ENCODE data around the gene BPIFB6.

Gene BPIFB6

DNA sequence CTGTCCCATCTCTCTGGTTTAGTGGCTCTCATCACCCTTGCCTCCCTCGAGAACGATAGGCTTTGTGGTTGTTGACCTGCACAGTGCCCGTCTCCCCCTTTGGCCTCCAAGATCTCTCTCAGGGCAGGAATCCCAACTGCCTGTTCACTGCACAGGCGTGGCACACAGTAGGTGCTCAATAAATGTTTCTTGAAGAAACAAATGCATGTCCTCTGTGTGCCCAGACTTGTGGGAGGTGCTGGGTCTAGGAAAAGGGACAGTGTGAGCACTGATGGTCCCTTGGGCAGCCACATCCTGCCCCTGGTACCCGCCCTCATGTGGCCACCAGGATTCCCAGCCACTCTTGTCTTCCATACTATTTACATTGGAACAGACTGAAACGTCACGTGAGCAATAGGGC is 2.6 kb upstream of the BPIFB6 start:
- TF ChIP-seq ZNF274 (IDR thresholded peaks at IDR 0.05; ENCODE audit: low read depth, low read length): no peak
- TF ChIP-seq SUZ12 (IDR thresholded peaks at IDR 0.05; ENCODE audit: extremely low read depth, insufficient read depth, insufficient read length): no peak
- no peak for TF ChIP-seq YY1 (IDR thresholded peaks at IDR 0.05; ENCODE audit: insufficient read depth, insufficient read length)

GRCh38 chr20:33030076-33030475 is 1.4 kb upstream of the BPIFB6 start:
- H3K36me3 ChIP-seq (ENCODE audit: insufficient read depth, insufficient read length, low read length): no peaks in the 10 kb centered on the region
- no peak for DNase-seq (ENCODE audit: low read depth, low spot score)
- no peaks in the 10 kb centered on the region for H3K9me3 ChIP-seq (ENCODE audit: insufficient read depth, low read length)
- H3K4me1 ChIP-seq (ENCODE audit: insufficient read depth, insufficient read length): peaks cover 2% of the 10 kb centered on the region
- H3K27me3 ChIP-seq (ENCODE audit: insufficient read depth, insufficient read length): no peaks in the 10 kb centered on the region
- H3K9ac ChIP-seq (ENCODE audit: insufficient read length, low read depth): no peak overlapping the region
- H3K4me3 ChIP-seq (ENCODE audit: insufficient read length, low read depth): no peak overlapping the region
- TF ChIP-seq SUZ12 (IDR thresholded peaks at IDR 0.05; ENCODE audit: extremely low read depth, insufficient read depth, insufficient read length) (no peak), YY1 (IDR thresholded peaks at IDR 0.05; ENCODE audit: insufficient read depth, insufficient read length) (no peak), ZNF274 (IDR thresholded peaks at IDR 0.05; ENCODE audit: low read depth, low read length) (no peak)

More for the DNA sequence above, 2.6 kb upstream of the BPIFB6 start:
- H3K4me3 ChIP-seq (ENCODE audit: insufficient read length, low read depth): no peak overlapping the region
- no peaks in the 10 kb centered on the region for H3K27me3 ChIP-seq (ENCODE audit: insufficient read depth, insufficient read length)
- no peaks in the 10 kb centered on the region for H3K9me3 ChIP-seq (ENCODE audit: insufficient read depth, low read length)
- no peak for DNase-seq (ENCODE audit: low read depth, low spot score)
- H3K4me1 ChIP-seq (ENCODE audit: insufficient read depth, insufficient read length): peaks cover 2% of the 10 kb centered on the region
- H3K36me3 ChIP-seq (ENCODE audit: insufficient read depth, insufficient read length, low read length): no peaks in the 10 kb centered on the region
- no peak overlapping the region for H3K9ac ChIP-seq (ENCODE audit: insufficient read length, low read depth)

DNA sequence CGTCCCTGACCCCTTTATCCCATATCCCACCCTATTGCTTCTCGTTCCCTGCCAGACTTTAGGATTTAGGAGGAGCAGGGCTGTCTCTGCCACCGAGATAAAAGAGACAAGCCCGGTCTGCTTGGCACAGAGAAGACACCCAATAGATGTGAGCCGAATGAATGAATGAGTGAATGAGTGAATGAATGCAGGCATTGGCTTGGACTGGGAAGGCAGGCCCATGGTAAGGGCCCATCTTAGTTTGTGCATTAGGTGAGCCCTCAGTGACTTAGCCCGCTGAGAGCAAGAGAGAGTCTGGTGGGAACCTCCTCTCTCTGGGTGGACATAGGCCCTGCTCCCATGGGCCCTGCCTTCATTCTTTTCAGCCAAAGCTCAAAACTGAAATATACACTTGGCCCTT is 879 bp upstream of the BPIFB6 start:
- Histone ChIP-seq H3K27me3 (ENCODE audit: insufficient read depth, insufficient read length) (no peaks in the 10 kb centered on the region), H3K9ac (ENCODE audit: insufficient read length, low read depth) (no peak overlapping the region)

GRCh38 chr20:33032555-33032954 is 1.1 kb downstream of the BPIFB6 start:
- H3K9ac ChIP-seq (ENCODE audit: insufficient read length, low read depth): no peak overlapping the region
- TF ChIP-seq YY1 (IDR thresholded peaks at IDR 0.05; ENCODE audit: insufficient read depth, insufficient read length) (no peak), ZNF274 (IDR thresholded peaks at IDR 0.05; ENCODE audit: low read depth, low read length) (no peak), SUZ12 (IDR thresholded peaks at IDR 0.05; ENCODE audit: extremely low read depth, insufficient read depth, insufficient read length) (no peak)
- no peak overlapping the region for H3K4me3 ChIP-seq (ENCODE audit: insufficient read length, low read depth)
- DNase-seq (ENCODE audit: low read depth, low spot score): no peak
- H3K36me3 ChIP-seq (ENCODE audit: insufficient read depth, insufficient read length, low read length): no peaks in the 10 kb centered on the region
- peaks cover 2% of the 10 kb centered on the region for H3K4me1 ChIP-seq (ENCODE audit: insufficient read depth, insufficient read length)
- no peaks in the 10 kb centered on the region for H3K9me3 ChIP-seq (ENCODE audit: insufficient read depth, low read length)
- H3K27me3 ChIP-seq (ENCODE audit: insufficient read depth, insufficient read length): no peaks in the 10 kb centered on the region

More for the DNA sequence above, 879 bp upstream of the BPIFB6 start:
- no peaks in the 10 kb centered on the region for H3K9me3 ChIP-seq (ENCODE audit: insufficient read depth, low read length)
- DNase-seq (ENCODE audit: low read depth, low spot score): no peak
- H3K4me3 ChIP-seq (ENCODE audit: insufficient read length, low read depth): no peak overlapping the region
- H3K4me1 ChIP-seq (ENCODE audit: insufficient read depth, insufficient read length): peaks cover 2% of the 10 kb centered on the region
- no peaks in the 10 kb centered on the region for H3K36me3 ChIP-seq (ENCODE audit: insufficient read depth, insufficient read length, low read length)
- TF ChIP-seq SUZ12 (IDR thresholded peaks at IDR 0.05; ENCODE audit: extremely low read depth, insufficient read depth, insufficient read length) (no peak), YY1 (IDR thresholded peaks at IDR 0.05; ENCODE audit: insufficient read depth, insufficient read length) (no peak), ZNF274 (IDR thresholded peaks at IDR 0.05; ENCODE audit: low read depth, low read length) (no peak)

GRCh38 chr20:33033381-33033780 is 1.9 kb downstream of the BPIFB6 start:
- peaks cover 2% of the 10 kb centered on the region for H3K4me1 ChIP-seq (ENCODE audit: insufficient read depth, insufficient read length)
- no peaks in the 10 kb centered on the region for H3K27me3 ChIP-seq (ENCODE audit: insufficient read depth, insufficient read length)
- no peaks in the 10 kb centered on the region for H3K9me3 ChIP-seq (ENCODE audit: insufficient read depth, low read length)
- H3K36me3 ChIP-seq (ENCODE audit: insufficient read depth, insufficient read length, low read length): no peaks in the 10 kb centered on the region
- TF ChIP-seq YY1 (IDR thresholded peaks at IDR 0.05; ENCODE audit: insufficient read depth, insufficient read length) (no peak), SUZ12 (IDR thresholded peaks at IDR 0.05; ENCODE audit: extremely low read depth, insufficient read depth, insufficient read length) (no peak), ZNF274 (IDR thresholded peaks at IDR 0.05; ENCODE audit: low read depth, low read length) (no peak)
- H3K4me3 ChIP-seq (ENCODE audit: insufficient read length, low read depth): no peak overlapping the region
- no peak for DNase-seq (ENCODE audit: low read depth, low spot score)
- H3K9ac ChIP-seq (ENCODE audit: insufficient read length, low read depth): no peak overlapping the region

- no peak for DNase-seq (ENCODE audit: low read depth, low spot score)
- Histone ChIP-seq H3K36me3 (ENCODE audit: insufficient read depth, insufficient read length, low read length) (no peaks in the 10 kb centered on the region), H3K4me1 (ENCODE audit: insufficient read depth, insufficient read length) (peaks cover 2% of the 10 kb centered on the region), H3K27me3 (ENCODE audit: insufficient read depth, insufficient read length) (no peaks in the 10 kb centered on the region), H3K9me3 (ENCODE audit: insufficient read depth, low read length) (no peaks in the 10 kb centered on the region), H3K4me3 (ENCODE audit: insufficient read length, low read depth) (no peak overlapping the region), H3K9ac (ENCODE audit: insufficient read length, low read depth) (no peak overlapping the region)
- TF ChIP-seq YY1 (IDR thresholded peaks at IDR 0.05; ENCODE audit: insufficient read depth, insufficient read length) (no peak), ZNF274 (IDR thresholded peaks at IDR 0.05; ENCODE audit: low read depth, low read length) (no peak), SUZ12 (IDR thresholded peaks at IDR 0.05; ENCODE audit: extremely low read depth, insufficient read depth, insufficient read length) (no peak)
Measured at GRCh38 chr20:33034115-33034514, 2.7 kb downstream of the BPIFB6 start.

- no peak for DNase-seq (ENCODE audit: low read depth, low spot score)
- H3K36me3 ChIP-seq (ENCODE audit: insufficient read depth, insufficient read length, low read length): no peaks in the 10 kb centered on the region
- peaks cover 2% of the 10 kb centered on the region for H3K4me1 ChIP-seq (ENCODE audit: insufficient read depth, insufficient read length)
- no peak overlapping the region for H3K9ac ChIP-seq (ENCODE audit: insufficient read length, low read depth)
- H3K4me3 ChIP-seq (ENCODE audit: insufficient read length, low read depth): no peak overlapping the region
- H3K9me3 ChIP-seq (ENCODE audit: insufficient read depth, low read length): no peaks in the 10 kb centered on the region
- H3K27me3 ChIP-seq (ENCODE audit: insufficient read depth, insufficient read length): no peaks in the 10 kb centered on the region
- TF ChIP-seq SUZ12 (IDR thresholded peaks at IDR 0.05; ENCODE audit: extremely low read depth, insufficient read depth, insufficient read length): no peak
- no peak for TF ChIP-seq ZNF274 (IDR thresholded peaks at IDR 0.05; ENCODE audit: low read depth, low read length)
- TF ChIP-seq YY1 (IDR thresholded peaks at IDR 0.05; ENCODE audit: insufficient read depth, insufficient read length): no peak
Measured at GRCh38 chr20:33034901-33035492, 3.5 kb downstream of the BPIFB6 start.

Data from NT2/D1 (cell line).